ENCODE data around the gene AIP.
A peak's percentile ranks its signal among the peaks of the same experiment; 100 is the strongest.

AIP gene

DNA sequence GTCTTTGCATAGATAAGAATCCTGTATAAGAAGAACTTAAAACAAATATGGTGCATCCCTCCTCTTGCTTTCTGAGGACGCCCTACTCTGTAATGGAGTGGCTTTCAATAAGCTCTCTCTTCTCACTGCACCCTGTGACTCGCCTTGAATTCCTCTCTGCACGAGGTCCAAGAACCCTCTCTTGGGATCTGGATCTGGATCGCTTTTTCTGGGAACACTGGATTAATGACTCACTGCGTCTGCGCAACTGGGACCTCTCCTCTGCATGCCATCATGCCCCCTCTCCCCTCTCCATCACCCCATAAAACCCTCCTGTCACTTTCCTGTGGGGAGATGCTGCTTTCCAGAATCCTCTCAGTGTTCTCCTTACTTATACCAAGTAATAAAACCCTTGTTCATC lies 55.5 kb downstream of the AIP start:
- DNase-seq = peak; percentile 35

DNA sequence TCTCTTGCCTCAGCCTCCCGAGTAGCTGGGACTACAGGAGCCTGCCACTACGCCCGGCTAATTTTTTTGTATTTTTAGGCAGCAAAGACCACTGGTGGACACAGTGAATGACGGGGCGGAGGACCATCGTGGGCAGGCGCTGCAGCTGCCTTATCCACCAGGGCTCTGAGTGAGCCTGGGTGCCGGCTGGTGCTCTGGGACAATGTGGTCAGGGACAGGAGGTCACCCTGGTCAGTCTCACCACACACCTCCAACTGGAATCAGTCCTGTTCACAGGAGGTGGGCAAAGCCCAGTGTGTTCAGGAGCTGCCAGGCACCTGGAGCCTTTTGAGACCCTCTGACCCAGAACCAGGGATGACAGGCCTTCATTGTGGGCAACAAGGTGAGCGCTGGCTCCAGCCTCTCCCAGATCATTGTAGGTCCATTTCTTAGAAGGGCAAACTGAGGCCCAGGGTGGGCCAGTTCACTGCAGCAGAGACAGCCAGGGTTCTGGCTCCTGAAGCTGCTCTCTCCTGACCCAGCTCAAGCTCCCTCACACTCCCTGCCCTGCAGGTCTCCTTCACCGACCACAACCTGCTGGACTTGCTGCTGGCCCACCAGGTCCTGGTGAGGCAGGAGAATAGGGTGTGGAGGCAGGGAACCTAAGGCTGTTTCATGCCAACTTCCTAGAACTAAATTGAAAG lies 56.1 kb downstream of the AIP start:
- DNase-seq = no peak

DNA sequence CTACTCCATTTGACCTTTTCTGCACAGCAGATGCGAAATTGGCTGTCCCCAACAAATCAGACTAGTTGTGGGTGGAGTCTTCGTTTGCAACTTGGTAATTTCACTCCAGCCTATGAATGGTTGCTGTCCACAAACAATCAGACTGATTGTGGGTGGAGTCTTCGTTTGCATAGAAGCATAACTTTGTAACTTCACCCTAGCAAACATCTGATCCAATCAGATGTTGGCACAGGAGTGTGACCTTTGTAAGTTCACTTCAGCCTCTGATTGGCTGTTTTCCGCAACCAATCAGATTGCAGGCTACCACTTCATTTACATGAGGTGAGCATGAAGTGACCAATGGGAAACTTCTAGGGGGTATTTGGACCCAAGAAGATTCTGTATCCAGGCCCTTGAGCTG lies 56.7 kb downstream of the AIP start:
- no peak for DNase-seq
